Loucy (cell line): ENCODE results near the gene KIRREL3.

Source experiments
- H2AFZ ChIP-seq: fragments of 200-600 bp; sonication (generic); 2 replicates; pipeline ENCODE4 v1.6.0; 2016; ENCODE audit warnings: antibody characterized with exemption, mild to moderate bottlenecking, low read length, moderate library complexity
- H3F3A ChIP-seq: fragments of 200-600 bp; 2 replicates; pipeline ENCODE4 v1.6.0; 2016; ENCODE audit warnings: antibody characterized with exemption, low read depth, mild to moderate bottlenecking
- H3K27me3 ChIP-seq: fragments of 200-600 bp; sonication (generic); 2 replicates; pipeline ENCODE4 v1.6.1; 2014; ENCODE audit warnings: low read length, mild to moderate bottlenecking; ENCODE audit not compliant: insufficient read depth, poor library complexity, severe bottlenecking
- H3K36me3 ChIP-seq: fragments of 200-600 bp; sonication (generic); 2 replicates; pipeline ENCODE4 v1.6.1; 2016; ENCODE audit warnings: low read length; ENCODE audit not compliant: insufficient read depth
- H3K4me1 ChIP-seq: fragments of 200-600 bp; sonication (generic); 2 replicates; pipeline ENCODE4 v1.5.1; 2014; ENCODE audit warnings: low read length, mild to moderate bottlenecking; ENCODE audit not compliant: insufficient read depth, poor library complexity, severe bottlenecking
- H3K4me2 ChIP-seq: fragments of 200-600 bp; sonication (generic); 2 replicates; pipeline ENCODE4 v1.6.0; 2014; ENCODE audit warnings: antibody characterized with exemption, low read length, low read depth, mild to moderate bottlenecking; ENCODE audit not compliant: poor library complexity, severe bottlenecking
- H3K4me3 ChIP-seq: fragments of 200-600 bp; sonication (generic); 2 replicates; pipeline ENCODE4 v1.5.1; 2014; ENCODE audit warnings: low read length, mild to moderate bottlenecking, mixed read lengths; ENCODE audit not compliant: poor library complexity, severe bottlenecking
- H3K79me2 ChIP-seq: fragments of 200-600 bp; sonication (generic); 2 replicates; pipeline ENCODE4 v1.6.1; 2014; ENCODE audit warnings: low read length; ENCODE audit not compliant: insufficient read depth
- H3K9ac ChIP-seq: fragments of 200-600 bp; sonication (generic); 2 replicates; pipeline ENCODE4 v1.6.0; 2014; ENCODE audit warnings: mild to moderate bottlenecking, low read depth, low read length, moderate library complexity; ENCODE audit not compliant: poor library complexity, severe bottlenecking
- H3K9me2 ChIP-seq: fragments of 200-600 bp; sonication (generic); replicated peaks from 2 replicates; pipeline ENCODE4 v1.6.1; 2016; ENCODE audit warnings: low read depth, low read length, mixed read lengths
- H3K9me3 ChIP-seq: fragments of 200-600 bp; sonication (generic); 2 replicates; pipeline ENCODE4 v1.6.1; 2014; ENCODE audit warnings: mild to moderate bottlenecking, antibody characterized with exemption, low read length, low read depth; ENCODE audit not compliant: insufficient read depth
- H4K20me1 ChIP-seq: fragments of 200-600 bp; sonication (generic); 2 replicates; pipeline ENCODE4 v1.6.0; 2014; ENCODE audit warnings: antibody characterized with exemption, low read length, mild to moderate bottlenecking; ENCODE audit not compliant: insufficient read depth, poor library complexity, severe bottlenecking
- EZH2phosphoT487 ChIP-seq: fragments of 200-600 bp; IDR thresholded peaks from 2 replicates; pipeline ENCODE4 v1.6.1; 2018; ENCODE audit warnings: antibody characterized with exemption, mild to moderate bottlenecking, moderate library complexity, borderline replicate concordance
- TF ChIP-seq, protein P1 (sequence below): fragments of 200-600 bp; sonication (generic); conservative IDR thresholded peaks from 2 replicates; pipeline ENCODE4 v1.5.1; 2014; ENCODE audit warnings: mild to moderate bottlenecking, antibody characterized with exemption, low read length

The KIRREL3 gene

DNA sequence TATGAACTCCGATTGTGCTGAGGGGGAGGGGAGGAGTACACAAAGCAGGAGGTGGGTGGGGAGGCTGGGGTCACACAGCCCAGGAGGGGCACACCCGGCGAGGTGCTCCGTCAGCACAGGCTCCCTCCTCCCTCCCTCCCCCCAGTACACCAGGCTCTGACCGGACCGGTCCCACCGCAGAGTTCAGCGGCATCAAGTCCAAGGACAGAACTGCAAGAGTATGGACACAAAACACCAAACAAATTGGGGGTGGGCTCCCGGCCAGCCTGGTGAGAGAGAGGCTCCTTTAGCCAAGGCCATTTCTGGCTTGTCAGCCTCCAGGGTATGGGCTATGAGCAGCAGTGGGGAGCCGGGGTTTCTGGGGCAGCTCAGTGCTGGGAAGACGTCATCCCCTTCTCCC, 576.8 kb downstream of the KIRREL3 start:
- Histone ChIP-seq H2AFZ (no peak overlapping the region), H3K4me2 (no peak overlapping the region), H3K9me3 (no peaks in the 10 kb centered on the region), H3K9me2 (no peaks in the 10 kb centered on the region), H3K27me3 (no peaks in the 10 kb centered on the region), H4K20me1 (no peaks in the 10 kb centered on the region), H3F3A (no peaks in the 10 kb centered on the region), H3K4me3 (no peak overlapping the region), H3K36me3 (no peaks in the 10 kb centered on the region), H3K4me1 (peaks cover 68% of the 10 kb centered on the region), H3K79me2 (no peaks in the 10 kb centered on the region), H3K9ac (no peak overlapping the region)
- TF ChIP-seq, protein P1, sequence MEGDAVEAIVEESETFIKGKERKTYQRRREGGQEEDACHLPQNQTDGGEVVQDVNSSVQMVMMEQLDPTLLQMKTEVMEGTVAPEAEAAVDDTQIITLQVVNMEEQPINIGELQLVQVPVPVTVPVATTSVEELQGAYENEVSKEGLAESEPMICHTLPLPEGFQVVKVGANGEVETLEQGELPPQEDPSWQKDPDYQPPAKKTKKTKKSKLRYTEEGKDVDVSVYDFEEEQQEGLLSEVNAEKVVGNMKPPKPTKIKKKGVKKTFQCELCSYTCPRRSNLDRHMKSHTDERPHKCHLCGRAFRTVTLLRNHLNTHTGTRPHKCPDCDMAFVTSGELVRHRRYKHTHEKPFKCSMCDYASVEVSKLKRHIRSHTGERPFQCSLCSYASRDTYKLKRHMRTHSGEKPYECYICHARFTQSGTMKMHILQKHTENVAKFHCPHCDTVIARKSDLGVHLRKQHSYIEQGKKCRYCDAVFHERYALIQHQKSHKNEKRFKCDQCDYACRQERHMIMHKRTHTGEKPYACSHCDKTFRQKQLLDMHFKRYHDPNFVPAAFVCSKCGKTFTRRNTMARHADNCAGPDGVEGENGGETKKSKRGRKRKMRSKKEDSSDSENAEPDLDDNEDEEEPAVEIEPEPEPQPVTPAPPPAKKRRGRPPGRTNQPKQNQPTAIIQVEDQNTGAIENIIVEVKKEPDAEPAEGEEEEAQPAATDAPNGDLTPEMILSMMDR = no peak
- no peak for TF ChIP-seq EZH2phosphoT487

DNA sequence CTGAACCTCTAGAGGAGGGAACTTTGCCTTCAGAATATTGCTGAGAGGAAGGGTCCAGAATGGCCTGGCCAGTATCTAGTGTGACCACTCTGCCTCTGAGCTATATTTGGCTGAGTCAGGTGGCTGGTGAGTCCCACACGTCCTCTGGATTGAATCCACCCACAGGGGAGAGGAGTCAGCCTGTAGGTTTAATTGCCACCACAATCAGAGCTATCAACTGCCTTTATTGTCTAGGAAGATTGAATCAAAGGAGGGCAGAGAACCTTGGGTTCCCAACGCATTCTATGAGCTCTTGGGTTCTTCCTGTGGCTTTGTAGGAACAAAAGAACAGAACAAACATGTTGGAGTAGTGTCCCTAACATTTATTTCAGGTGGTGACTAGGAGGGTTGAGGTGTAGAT, 577.4 kb downstream of the KIRREL3 start:
- no peak overlapping the region for H3K4me3 ChIP-seq
- peaks cover 64% of the 10 kb centered on the region for H3K4me1 ChIP-seq
- no peaks in the 10 kb centered on the region; the same call in 1 of the 2 replicates for H3K36me3 ChIP-seq
- H3K4me2 ChIP-seq = peak overlapping the region; percentile 7
- no peaks in the 10 kb centered on the region for H4K20me1 ChIP-seq
- TF ChIP-seq EZH2phosphoT487 = no peak
- TF ChIP-seq, protein P1 = no peak
- H3K79me2 ChIP-seq = no peaks in the 10 kb centered on the region
- no peak overlapping the region for H2AFZ ChIP-seq
- H3K9me3 ChIP-seq = no peaks in the 10 kb centered on the region
- no peaks in the 10 kb centered on the region for H3F3A ChIP-seq
- no peak overlapping the region for H3K9ac ChIP-seq
- H3K27me3 ChIP-seq = no peaks in the 10 kb centered on the region
- H3K9me2 ChIP-seq = no peaks in the 10 kb centered on the region

DNA sequence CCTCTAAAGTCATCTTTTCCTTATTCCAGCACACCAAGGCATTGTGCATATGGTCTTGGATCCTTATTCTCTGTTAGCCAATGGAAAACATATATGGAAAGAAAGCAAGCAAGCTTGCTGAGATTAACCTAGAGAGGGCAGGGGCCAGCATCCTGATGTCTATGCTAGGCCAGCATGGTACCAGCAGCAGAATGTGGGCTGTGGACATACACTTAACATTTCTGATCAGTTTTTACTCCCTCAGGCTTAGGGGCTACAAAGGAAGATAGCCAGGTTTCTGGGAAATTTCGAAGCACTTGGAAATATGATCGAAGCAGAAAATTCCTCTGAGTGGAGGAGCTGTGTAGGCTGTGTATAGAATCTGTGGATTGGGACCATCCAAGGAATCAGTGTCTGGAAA, 578.1 kb downstream of the KIRREL3 start:
- TF ChIP-seq EZH2phosphoT487 = no peak
- TF ChIP-seq, protein P1 = no peak
- Histone ChIP-seq H3K4me1 (peaks cover 57% of the 10 kb centered on the region), H3F3A (no peaks in the 10 kb centered on the region), H3K4me2 (no peak overlapping the region), H3K27me3 (no peaks in the 10 kb centered on the region), H3K36me3 (no peaks in the 10 kb centered on the region; the same call in 1 of the 2 replicates), H3K9me2 (no peaks in the 10 kb centered on the region), H3K9ac (no peak overlapping the region), H2AFZ (no peak overlapping the region), H4K20me1 (no peaks in the 10 kb centered on the region), H3K79me2 (no peaks in the 10 kb centered on the region), H3K4me3 (no peak overlapping the region), H3K9me3 (no peaks in the 10 kb centered on the region)
